Endothelial cell of umbilical vein (primary cell): Measurements from ENCODE around the gene USP6. TPM values are rescaled to one million over a fixed set of nuclear protein-coding genes. Genes with fewer than 3 reads are reported as not detected.
"Not testable (repeated sequence)": the region's sequence is repeated elsewhere in the genome, so short reads cannot be mapped to it uniquely, and the experiment has no call there.

ENCODE experiments used
- BruUV-seq: library from RNA; stranded (reverse); fragments of 400-500 nt; replicated peaks from 2 replicates; lab custom pipeline; 2021; lab: Mats Ljungman, UMichigan
- CTCF ChIA-PET: fragments of 300-600, 350-600 bp; sonication (Branson Sonifier 250); formaldehyde crosslinking; loops from one replicate; lab custom pipeline; 2021; ENCODE audit warnings: antibody characterized with exemption, inconsistent platforms; lab: Charles Lee
- POLR2A ChIA-PET: fragments of 300-600, 350-600 bp; sonication (Branson Sonifier 250); formaldehyde crosslinking; loops from one replicate; lab custom pipeline; 2021; ENCODE audit warnings: antibody characterized with exemption, inconsistent platforms; lab: Charles Lee
- DNase-seq: peaks from one replicate; pipeline ENCODE4 v3.0.0-alpha.2; 2011; ENCODE audit warnings: low read depth, low spot score
- FAIRE-seq: peaks from 2 replicates; lab custom pipeline; 2011; peaks lifted over from hg19 to GRCh38; lab: Jason Lieb, UNC
- H2AFZ ChIP-seq: 2 replicates; pipeline ENCODE4 v1.6.0; 2012; ENCODE audit warnings: low read depth, low read length, control low read depth, inconsistent platforms
- H3K27ac ChIP-seq: 2 replicates; pipeline ENCODE4 v1.5.1; 2011; ENCODE audit warnings: low read depth, mild to moderate bottlenecking, control low read depth, low read length, moderate library complexity; ENCODE audit not compliant: insufficient read depth
- H3K27me3 ChIP-seq, 2 experiments: 2 replicates each; pipeline versions ENCODE4 v1.6.0 to v1.6.1; 2011; ENCODE audit warnings: low read length in 2 of 2, mixed read lengths in 1 of 2; ENCODE audit not compliant: control insufficient read depth in 2 of 2, insufficient read depth in 2 of 2
- H3K36me3 ChIP-seq, 2 experiments: 2 replicates in 1 of 2; 3 replicates in 1 of 2; pipeline ENCODE4 v1.5.1; 2011; ENCODE audit warnings: low read length in 2 of 2, mild to moderate bottlenecking in 1 of 2, moderate library complexity in 1 of 2; ENCODE audit not compliant: control insufficient read depth in 2 of 2, insufficient read depth in 2 of 2; ENCODE audit errors: extremely low read depth in 1 of 2
- H3K4me1 ChIP-seq: 3 replicates; pipeline ENCODE4 v1.5.1; 2011; ENCODE audit warnings: mild to moderate bottlenecking, low read length; ENCODE audit not compliant: control insufficient read depth, insufficient read depth; ENCODE audit errors: extremely low read depth
- H3K4me2 ChIP-seq: 2 replicates; pipeline ENCODE4 v1.6.1; 2011; ENCODE audit warnings: low read length, control low read depth, mixed read lengths; ENCODE audit not compliant: insufficient read depth
- H3K4me3 ChIP-seq, 3 experiments: fragments of 200-600 bp in 1 of 3; sonication (generic), shearing (Covaris generic) in 1 of 3; replicated peaks in 1 of 3; 2 replicates each; pipeline ENCODE4 v1.5.1; 2011 to 2016; ENCODE audit warnings: control low read depth in 3 of 3, low read length in 3 of 3, mild to moderate bottlenecking in 2 of 3, inconsistent platforms in 1 of 3, low read depth in 1 of 3, moderate library complexity in 1 of 3; ENCODE audit not compliant: insufficient read depth in 1 of 3
- H3K79me2 ChIP-seq: 2 replicates; pipeline ENCODE4 v1.6.0; 2012; ENCODE audit warnings: low read length, inconsistent platforms; ENCODE audit not compliant: control insufficient read depth, insufficient read depth
- H3K9ac ChIP-seq: replicated peaks from 2 replicates; pipeline ENCODE3; 2011; ENCODE audit warnings: low read length, control low read depth; ENCODE audit not compliant: insufficient read depth; ENCODE audit errors: extremely low read depth
- H3K9me1 ChIP-seq: replicated peaks from 3 replicates; pipeline ENCODE4 v1.6.0; 2011; ENCODE audit warnings: mild to moderate bottlenecking, low read length; ENCODE audit not compliant: control insufficient read depth, insufficient read depth; ENCODE audit errors: extremely low read depth
- H3K9me3 ChIP-seq: replicated peaks from 2 replicates; pipeline ENCODE4 v1.5.1; 2012; ENCODE audit warnings: low read length, inconsistent platforms; ENCODE audit not compliant: control insufficient read depth, insufficient read depth
- H4K20me1 ChIP-seq: replicated peaks from 2 replicates; pipeline ENCODE3; 2011; ENCODE audit warnings: mild to moderate bottlenecking, low read length; ENCODE audit not compliant: control insufficient read depth, insufficient read depth; ENCODE audit errors: extremely low read depth
- EZH2 ChIP-seq: IDR thresholded peaks from 2 replicates; pipeline ENCODE4 v1.6.1; 2012; ENCODE audit warnings: borderline replicate concordance, low read depth, mild to moderate bottlenecking, moderate library complexity, low read length, inconsistent platforms; ENCODE audit not compliant: severe bottlenecking
- GATA2 ChIP-seq: IDR thresholded peaks from 2 replicates; pipeline ENCODE4 v1.7.0; 2011; ENCODE audit warnings: low read depth, mild to moderate bottlenecking, moderate library complexity, mixed read lengths, low read length; ENCODE audit not compliant: insufficient read length, insufficient read depth
- JUN ChIP-seq: IDR thresholded peaks from 2 replicates; pipeline ENCODE4 v1.6.1; 2011; ENCODE audit warnings: borderline replicate concordance, low read depth; ENCODE audit not compliant: insufficient read length, insufficient read depth
- POLR2AphosphoS5 ChIP-seq: IDR thresholded peaks from 2 replicates; pipeline ENCODE4 v1.6.1; 2012; ENCODE audit warnings: low read depth, mild to moderate bottlenecking, control low read depth, low read length, moderate library complexity; ENCODE audit not compliant: insufficient read depth
- dilution Hi-C: fragments of 300-500 bp; cut with MboI; formaldehyde crosslinking; loops from one replicate; pipeline ENCODE4 v1.15.0; 2019; ENCODE audit warnings: low sequenced_read_pairs; ENCODE audit not compliant: extremely low pct_ligation_motif_present
- intact Hi-C: fragments of 100-400 bp; cut with micrococcal nuclease; formaldehyde crosslinking; loops from one replicate; pipeline ENCODE4 v1.10.0; 2022
- polyA plus RNA-seq, 4 experiments: library from polyadenylated mRNA; depleted of rRNA in 3 of 4; stranded (reverse) in 3 of 4; unstranded in 1 of 4; fragments of >200 nt; gene quantifications; 2 replicates each; pipeline versions ENCODE4 v1.2.1 to v1.2.3, GENCODE V29; 2011 to 2012; ENCODE audit warnings: missing spikeins in 1 of 4
- total RNA-seq: library from RNA; stranded (reverse); gene quantifications from 2 replicates; pipeline ENCODE4 v1.2.3, GENCODE V29; 2021
- TF ChIP-seq, protein P1 (sequence below): IDR thresholded peaks from 2 replicates; pipeline ENCODE4 v1.6.1; 2011; ENCODE audit not compliant: insufficient read depth, insufficient read length

USP6 gene
- total and polyA plus RNA-seq, 2 donors (not counting 3 experiments of a cell fraction or from before 2014, with no cell fraction given) = under 0.01 to 0.15 TPM

- dilution Hi-C loops, BruUV-seq, H3K9me3 ChIP-seq, H3K4me3 ChIP-seq, CTCF ChIA-PET, H3K36me3 ChIP-seq, POLR2A ChIA-PET, H3K27me3 ChIP-seq, H4K20me1 ChIP-seq, DNase-seq, H3K9me1 ChIP-seq, H3K9ac ChIP-seq, H3K79me2 ChIP-seq, H3K27ac ChIP-seq, H2AFZ ChIP-seq, FAIRE-seq, intact Hi-C loops, H3K4me2 ChIP-seq: not testable (repeated sequence)
- peaks cover 10% of the 10 kb centered on the region for H3K4me1 ChIP-seq
These were observed 38.6 kb upstream of the USP6 start for GRCh38 chr17:5077275-5077674.

GRCh38 chr17:5077781-5078105, 38.1 kb upstream of the USP6 start:
- dilution Hi-C loops = no loop called here
- Histone ChIP-seq H3K9ac (no peak overlapping the region), H4K20me1 (no peaks in the 10 kb centered on the region), H3K27me3 (no peaks in the 10 kb centered on the region), H3K27ac (no peak overlapping the region), H3K79me2 (no peaks in the 10 kb centered on the region), H3K36me3 (no peaks in the 10 kb centered on the region), H3K9me1 (no peaks in the 10 kb centered on the region), H3K9me3 (no peaks in the 10 kb centered on the region), H2AFZ (peak overlapping the region; percentile 95), H3K4me2 (peak overlapping the region; percentile 65), H3K4me3 (peak overlapping the region; percentile 0 to 58 (median 53)), H3K4me1 (peaks cover 10% of the 10 kb centered on the region)
- TF ChIP-seq, protein P1, sequence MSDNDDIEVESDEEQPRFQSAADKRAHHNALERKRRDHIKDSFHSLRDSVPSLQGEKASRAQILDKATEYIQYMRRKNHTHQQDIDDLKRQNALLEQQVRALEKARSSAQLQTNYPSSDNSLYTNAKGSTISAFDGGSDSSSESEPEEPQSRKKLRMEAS = no peak
- TF ChIP-seq JUN (no peak), POLR2AphosphoS5 (no peak), EZH2 (peak; percentile 31), GATA2 (no peak)
- ChIA-PET POLR2A (no interaction called here), CTCF (no interaction called here)
- intact Hi-C loops = no loop called here
- no TSS peak for BruUV-seq
- no peak for FAIRE-seq
- DNase-seq = no peak
